Mesothelial cell of epicardium (in vitro differentiated cells): ENCODE data around the gene PRRT3. TPM values are rescaled to one million over a fixed set of nuclear protein-coding genes. Genes with fewer than 3 reads are reported as not detected.

Experiments used
- DNase-seq, 2 experiments: peaks; one replicate each; pipeline ENCODE4 v3.0.0; 2021; ENCODE audit warnings: low spot score in 2 of 2; ENCODE audit not compliant: unreplicated experiment in 2 of 2
- H3K27ac Mint-ChIP-seq: 2 replicates; pipeline ENCODE4 v1.8.0; 2021; ENCODE audit warnings: mixed read lengths
- H3K27me3 Mint-ChIP-seq: 2 replicates; pipeline ENCODE4 v1.8.0; 2021; ENCODE audit warnings: low read depth, mixed read lengths
- H3K36me3 Mint-ChIP-seq: 2 replicates; pipeline ENCODE4 v1.8.0; 2021; ENCODE audit warnings: mixed read lengths
- H3K4me1 Mint-ChIP-seq: 2 replicates; pipeline ENCODE4 v1.8.0; 2021; ENCODE audit warnings: mixed read lengths
- H3K4me3 Mint-ChIP-seq: 2 replicates; pipeline ENCODE4 v1.8.0; 2021; ENCODE audit warnings: mild to moderate bottlenecking, moderate library complexity, mixed read lengths
- H3K9me3 Mint-ChIP-seq: 2 replicates; pipeline ENCODE4 v1.8.0; 2021; ENCODE audit warnings: mixed read lengths
- total RNA-seq: library from RNA; stranded (reverse); gene quantifications from 3 replicates; pipeline ENCODE4 v1.2.1, GENCODE V29; 2021
- TF ChIP-seq, protein P1 (sequence below): fragments of 200-600 bp; sonication (generic); IDR thresholded peaks from one replicate; pipeline ENCODE4 v1.5.0; 2021; ENCODE audit warnings: antibody characterized with exemption; ENCODE audit not compliant: unreplicated experiment

Gene PRRT3
- total RNA-seq = 8.2 to 9.2 TPM (median 8.3 TPM) in 3 replicates

DNA sequence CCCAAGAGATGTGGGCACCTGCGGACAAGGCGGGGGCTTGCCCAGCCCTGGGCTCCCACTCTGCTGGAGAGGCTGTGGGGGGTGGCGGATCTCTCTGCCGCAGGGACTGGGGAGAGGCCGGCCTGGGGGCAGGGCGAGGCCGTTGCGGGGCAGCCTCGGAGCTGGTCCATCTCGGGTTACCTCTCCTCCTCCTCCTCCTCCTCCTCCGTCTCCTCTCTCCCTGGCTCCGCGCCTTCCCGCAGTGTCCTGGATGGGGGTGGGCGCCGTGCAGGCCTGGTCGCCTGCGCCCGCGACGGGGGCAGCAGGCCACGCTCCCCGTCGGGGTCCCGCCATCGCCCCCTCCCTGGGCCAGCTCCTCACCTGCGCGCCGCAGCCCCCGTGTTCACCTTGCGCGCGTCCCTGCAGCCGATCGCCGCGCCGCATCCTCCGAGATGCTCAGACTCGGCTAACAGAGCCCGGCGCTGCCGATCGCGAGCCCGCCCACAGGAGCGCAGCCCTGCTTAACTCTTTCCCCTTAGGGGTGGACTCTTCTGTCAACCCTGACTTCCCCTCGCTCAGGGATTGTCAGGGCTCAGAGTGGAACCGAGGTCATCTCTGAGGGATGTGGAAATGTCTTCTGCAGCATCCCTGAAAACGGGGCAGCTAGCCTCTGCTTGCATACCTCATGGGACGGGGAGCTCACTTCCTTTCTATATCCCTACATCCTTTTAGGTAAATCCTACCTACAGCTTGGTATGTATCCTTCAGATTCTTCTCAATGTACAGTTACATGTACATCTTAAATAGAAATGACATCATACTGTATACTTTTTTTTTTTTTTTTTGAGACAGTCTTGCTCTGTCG lies at the start of gene PRRT3:
Gene PRRT3, minus strand, starts transcription at position 447 of the 844 bp plus-strand sequence. CDS start 2,293 bp downstream, outside the sequence.
- H3K9me3 Mint-ChIP-seq = no peaks in the 10 kb centered on the region
- no peak within 1 kb of the TSS for H3K27ac Mint-ChIP-seq
- no peaks in the 10 kb centered on the region for H3K27me3 Mint-ChIP-seq
- peak in 1 of 2 experiments; percentile 55 for DNase-seq
- no peaks in the 10 kb centered on the region for H3K36me3 Mint-ChIP-seq
- H3K4me1 Mint-ChIP-seq = peaks cover 15% of the 10 kb centered on the region
- H3K4me3 Mint-ChIP-seq = peak within 1 kb of the TSS; percentile 75
- TF ChIP-seq, protein P1, sequence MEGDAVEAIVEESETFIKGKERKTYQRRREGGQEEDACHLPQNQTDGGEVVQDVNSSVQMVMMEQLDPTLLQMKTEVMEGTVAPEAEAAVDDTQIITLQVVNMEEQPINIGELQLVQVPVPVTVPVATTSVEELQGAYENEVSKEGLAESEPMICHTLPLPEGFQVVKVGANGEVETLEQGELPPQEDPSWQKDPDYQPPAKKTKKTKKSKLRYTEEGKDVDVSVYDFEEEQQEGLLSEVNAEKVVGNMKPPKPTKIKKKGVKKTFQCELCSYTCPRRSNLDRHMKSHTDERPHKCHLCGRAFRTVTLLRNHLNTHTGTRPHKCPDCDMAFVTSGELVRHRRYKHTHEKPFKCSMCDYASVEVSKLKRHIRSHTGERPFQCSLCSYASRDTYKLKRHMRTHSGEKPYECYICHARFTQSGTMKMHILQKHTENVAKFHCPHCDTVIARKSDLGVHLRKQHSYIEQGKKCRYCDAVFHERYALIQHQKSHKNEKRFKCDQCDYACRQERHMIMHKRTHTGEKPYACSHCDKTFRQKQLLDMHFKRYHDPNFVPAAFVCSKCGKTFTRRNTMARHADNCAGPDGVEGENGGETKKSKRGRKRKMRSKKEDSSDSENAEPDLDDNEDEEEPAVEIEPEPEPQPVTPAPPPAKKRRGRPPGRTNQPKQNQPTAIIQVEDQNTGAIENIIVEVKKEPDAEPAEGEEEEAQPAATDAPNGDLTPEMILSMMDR = no peak

DNA sequence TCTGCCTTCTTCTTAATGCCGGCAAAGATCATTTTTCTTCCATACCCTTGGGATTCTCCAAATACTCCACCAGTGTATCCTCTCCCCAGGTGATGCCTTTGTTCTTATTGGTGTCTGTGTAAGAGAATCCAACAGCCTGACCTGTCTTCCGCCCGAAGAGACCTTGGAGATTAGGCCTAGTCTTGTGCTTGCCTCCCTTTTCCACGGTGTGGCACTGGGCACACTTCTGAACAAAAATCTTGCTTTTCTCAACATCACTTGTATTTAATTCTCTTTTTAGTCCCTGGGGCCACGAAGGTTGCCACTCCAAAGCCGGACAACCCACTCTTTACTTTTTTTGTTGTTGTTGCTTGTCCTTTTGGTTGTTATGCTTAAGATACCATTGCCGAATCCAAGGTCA lies 48.5 kb upstream of the PRRT3 start:
- TF ChIP-seq, protein P1 = no peak
- H3K36me3 Mint-ChIP-seq = peaks cover 21% of the 10 kb centered on the region
- DNase-seq = no peak
- no peak overlapping the region for H3K27ac Mint-ChIP-seq
- no peaks in the 10 kb centered on the region for H3K4me1 Mint-ChIP-seq
- H3K9me3 Mint-ChIP-seq = no peaks in the 10 kb centered on the region
- no peak overlapping the region for H3K4me3 Mint-ChIP-seq
- no peaks in the 10 kb centered on the region for H3K27me3 Mint-ChIP-seq

DNA sequence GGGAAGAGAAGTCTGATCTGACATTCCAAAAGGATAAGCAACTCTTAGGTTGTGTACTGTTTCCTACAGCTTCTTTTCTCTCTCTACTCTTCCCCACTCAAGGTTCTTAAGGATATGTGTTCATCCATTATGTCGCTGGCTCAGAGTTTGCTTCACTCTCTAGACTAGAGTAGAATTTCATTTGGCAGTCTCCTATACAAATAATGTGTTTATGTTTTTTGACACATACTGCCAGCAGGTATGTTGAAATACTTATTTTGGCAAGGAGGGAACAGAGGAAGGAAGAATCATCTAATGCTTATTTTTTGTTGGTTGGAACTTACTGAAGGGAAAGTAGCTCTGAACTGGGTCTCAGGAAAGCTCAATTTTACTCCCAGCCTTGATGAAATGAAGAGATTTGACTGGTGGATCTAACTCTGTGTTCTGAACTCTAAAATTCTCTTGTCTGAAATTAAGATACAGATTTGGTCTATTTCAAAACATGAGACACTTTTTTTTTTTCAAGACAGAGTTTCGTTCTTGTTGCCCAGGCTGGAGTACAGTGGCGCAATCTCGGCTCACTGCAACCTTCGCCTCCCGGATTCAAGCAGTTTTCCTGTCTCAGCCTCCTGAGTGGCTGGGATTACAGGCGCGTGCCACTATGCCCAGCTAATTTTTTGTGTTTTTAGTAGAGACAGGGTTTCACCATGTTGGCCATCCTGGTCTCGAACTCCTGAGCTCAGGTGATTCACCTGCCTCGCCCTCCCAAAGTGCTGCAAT lies 42.1 kb upstream of the PRRT3 start:
- Mint-ChIP-seq H3K27ac (no peak overlapping the region), H3K9me3 (no peaks in the 10 kb centered on the region), H3K4me1 (no peaks in the 10 kb centered on the region), H3K27me3 (no peaks in the 10 kb centered on the region), H3K4me3 (no peak overlapping the region), H3K36me3 (peaks cover 5% of the 10 kb centered on the region)
- TF ChIP-seq, protein P1 = no peak
- DNase-seq = no peak

DNA sequence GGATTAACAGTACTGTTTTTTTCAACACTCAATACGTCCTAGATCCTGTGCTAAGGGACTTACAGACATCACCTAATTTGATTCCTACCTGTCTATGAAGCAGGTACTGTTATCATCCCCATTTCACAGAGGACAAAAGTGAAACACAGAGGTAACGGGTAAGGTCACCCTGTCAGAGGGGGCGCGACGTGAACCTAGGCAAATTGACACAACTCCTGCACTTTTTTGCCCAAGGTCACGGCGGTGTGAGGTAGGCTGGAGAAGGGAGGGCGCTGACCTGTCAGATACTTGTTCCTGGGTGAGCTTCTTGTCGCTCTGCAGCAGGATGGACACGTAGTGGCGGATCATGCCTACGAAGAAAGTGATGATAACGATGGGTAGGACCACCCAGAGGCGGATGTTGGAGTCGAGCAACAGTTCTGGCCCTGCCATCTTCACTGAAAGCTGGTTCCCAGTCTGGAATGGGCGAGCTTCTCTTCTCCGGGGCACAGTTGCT lies 34.1 kb upstream of the PRRT3 start:
- Mint-ChIP-seq H3K27ac (peak overlapping the region; percentile 96), H3K9me3 (no peaks in the 10 kb centered on the region), H3K4me3 (peak overlapping the region; percentile 96), H3K4me1 (peaks cover 24% of the 10 kb centered on the region), H3K27me3 (no peaks in the 10 kb centered on the region), H3K36me3 (no peaks in the 10 kb centered on the region)
- DNase-seq = no peak
- TF ChIP-seq, protein P1 = no peak

DNA sequence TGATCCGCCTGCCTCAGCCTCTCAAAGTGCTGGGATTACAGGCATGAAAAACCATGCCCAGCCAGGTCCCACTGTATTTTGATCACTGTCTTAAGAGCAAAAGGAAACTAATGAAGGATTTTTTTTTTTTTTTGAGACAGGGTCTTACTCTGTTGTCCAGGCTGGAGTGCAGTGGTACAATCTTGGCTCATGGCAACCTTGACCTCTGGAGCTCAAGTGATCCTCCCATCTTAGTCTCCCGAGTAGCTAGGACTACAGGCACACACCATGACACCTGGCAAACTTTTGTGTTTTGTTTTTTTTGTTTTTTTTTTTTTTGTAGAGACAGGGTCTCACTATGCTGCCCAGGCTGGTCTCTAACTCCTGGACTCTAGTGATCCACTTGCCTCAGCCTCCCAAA lies 28.0 kb upstream of the PRRT3 start:
- Mint-ChIP-seq H3K36me3 (peaks cover 9% of the 10 kb centered on the region), H3K27ac (no peak overlapping the region), H3K27me3 (no peaks in the 10 kb centered on the region), H3K9me3 (no peaks in the 10 kb centered on the region), H3K4me1 (no peaks in the 10 kb centered on the region), H3K4me3 (no peak overlapping the region)
- TF ChIP-seq, protein P1 = no peak
- no peak for DNase-seq
